GM12878 (cell line): Measurements from ENCODE around the gene THEM4. TPM values are rescaled to one million over a fixed set of nuclear protein-coding genes. Genes with fewer than 3 reads are reported as not detected.

Experiments
- ATAC-seq: fragments of 200-7000 bp; cut with Tn5 transposase; 3 replicates; pipeline ENCODE4 v1.9.1; 2020; ENCODE audit warnings: mild to moderate bottlenecking, moderate library complexity
- BruUV-seq: library from RNA; stranded (reverse); fragments of 400-500 nt; replicated peaks from 2 replicates; lab custom pipeline; 2021; lab: Mats Ljungman, UMichigan
- CTCF ChIA-PET: fragments of 300-600 bp; sonication (Branson Sonifier 250); formaldehyde crosslinking; extraction: SDS; loops from one replicate; lab custom pipeline; 2021; ENCODE audit warnings: inconsistent platforms; lab: Yijun Ruan, JAX
- POLR2A ChIA-PET: fragments of 350-600 bp; formaldehyde crosslinking; extraction: SDS; loops from one replicate; lab custom pipeline; 2021; ENCODE audit warnings: inconsistent platforms; lab: Charles Lee
- RAD21 ChIA-PET: fragments of 300-600 bp; sonication (Branson Sonifier 250); formaldehyde crosslinking; loops from one replicate; lab custom pipeline; 2023; ENCODE audit warnings: antibody characterized with exemption; ENCODE audit not compliant: unreplicated experiment; lab: Charles Lee
- SMC1A ChIA-PET: fragments of 300-600 bp; sonication (Branson Sonifier 250); formaldehyde crosslinking; loops from one replicate; lab custom pipeline; 2023; ENCODE audit not compliant: unreplicated experiment, uncharacterized antibody; lab: Charles Lee
- DNase-seq: peaks from one replicate; pipeline ENCODE4 v3.0.0-alpha.2; 2011; ENCODE audit warnings: low read depth, low spot score
- FAIRE-seq: peaks from 3 replicates; lab custom pipeline; 2011; peaks lifted over from hg19 to GRCh38; lab: Jason Lieb, UNC
- H2AFZ ChIP-seq: 2 replicates; pipeline ENCODE4 v1.6.0; 2011; ENCODE audit warnings: low read depth, low read length, control low read depth; ENCODE audit not compliant: control insufficient read depth
- H3K27ac ChIP-seq: 2 replicates; pipeline ENCODE4 v1.5.1; 2011; ENCODE audit warnings: control low read depth; ENCODE audit not compliant: control insufficient read depth, insufficient read depth
- H3K27me3 ChIP-seq, 2 experiments: replicated peaks in 1 of 2; 2 replicates each; pipeline versions ENCODE4 v1.6.0 to v1.6.1; 2011; ENCODE audit warnings: low read length in 1 of 2; ENCODE audit not compliant: control insufficient read depth in 2 of 2, insufficient read depth in 2 of 2
- H3K36me3 ChIP-seq, 2 experiments: 2 replicates each; pipeline ENCODE4 v1.5.1; 2011; ENCODE audit warnings: low read length in 1 of 2; ENCODE audit not compliant: control insufficient read depth in 2 of 2, insufficient read depth in 2 of 2
- H3K4me1 ChIP-seq: 2 replicates; pipeline ENCODE4 v1.6.1; 2011; ENCODE audit warnings: mild to moderate bottlenecking, low read length, moderate library complexity, mixed read lengths; ENCODE audit not compliant: control insufficient read depth, insufficient read depth
- H3K4me2 ChIP-seq: 2 replicates; pipeline ENCODE4 v1.6.0; 2011; ENCODE audit warnings: control low read depth; ENCODE audit not compliant: control insufficient read depth, insufficient read depth
- H3K4me3 ChIP-seq: fragments of 200-600 bp; sonication (generic); 2 replicates; pipeline ENCODE4 v1.5.1; 2016
- H3K79me2 ChIP-seq: 2 replicates; pipeline ENCODE4 v1.6.0; 2011; ENCODE audit warnings: low read length; ENCODE audit not compliant: control insufficient read depth, insufficient read depth
- H3K9ac ChIP-seq: 2 replicates; pipeline ENCODE4 v1.8.0; 2011; ENCODE audit warnings: low read length, control low read depth, mixed read lengths; ENCODE audit not compliant: control insufficient read depth, insufficient read depth
- H3K9me3 ChIP-seq: replicated peaks from 3 replicates; pipeline ENCODE4 v1.5.1; 2011; ENCODE audit warnings: mild to moderate bottlenecking, low read length; ENCODE audit not compliant: control insufficient read depth, insufficient read depth
- H4K20me1 ChIP-seq: 2 replicates; pipeline ENCODE4 v1.6.0; 2011; ENCODE audit not compliant: control insufficient read depth, insufficient read depth
- CEBPZ ChIP-seq: fragments of 150-350 bp; IDR thresholded peaks from 2 replicates; pipeline ENCODE4 v1.6.1; 2016; ENCODE audit warnings: low read depth, low read length
- SPI1 ChIP-seq: IDR thresholded peaks from 2 replicates; pipeline ENCODE4 v1.6.1; 2011; ENCODE audit warnings: low read depth, mild to moderate bottlenecking, low read length, moderate library complexity, borderline replicate concordance; ENCODE audit not compliant: insufficient read depth
- TBL1XR1 ChIP-seq: IDR thresholded peaks from 2 replicates; pipeline ENCODE4 v1.6.1; 2012; ENCODE audit warnings: low read depth, low read length, improper control_type of control experiment
- WGBS: methylation state at CpG from one replicate; pipeline ENCODE4 v1.1.6; 2016; ENCODE audit warnings: low lambda C conversion rate; ENCODE audit not compliant: insufficient replicate concordance, insufficient coverage; ENCODE audit errors: missing lambda C conversion rate; 5-methylcytosine and 5-hydroxymethylcytosine counted together
- in situ Hi-C: fragments of 300-500 bp; cut with MboI; formaldehyde crosslinking; loops from 9 replicates; pipeline ENCODE4 v1.14.3; 2018; ENCODE audit warnings: mixed read lengths
- intact Hi-C: fragments of 100-400 bp; cut with micrococcal nuclease; formaldehyde crosslinking; loops from one replicate; pipeline ENCODE4 v1.14.2; 2022; ENCODE audit not compliant: unreplicated experiment
- polyA plus RNA-seq, 11 experiments: library from polyadenylated mRNA; depleted of rRNA in 4 of 11; unstranded in 6 of 11; stranded (reverse) in 5 of 11; fragments of >200 nt; fragmentation: Nextera tagmentation in 4 of 11; fragmentation: Illumina TruSeq in 1 of 11; extraction: Ambion mirVana in 4 of 11; extraction: Trizol in 1 of 11; gene quantifications; 1 replicate in 1 of 11; 2 replicates in 10 of 11; pipeline versions ENCODE4 v1.2.1 to v1.2.3, GENCODE V29; 2011 to 2016; ENCODE audit warnings: inconsistent platforms in 2 of 11, missing spikeins in 2 of 11, low read depth in 1 of 11
- total RNA-seq, 4 experiments: library from RNA; depleted of rRNA in 3 of 4; stranded (reverse); fragments of >200 nt in 3 of 4; fragmentation: Illumina TruSeq in 1 of 4; extraction: Trizol in 1 of 4; gene quantifications; 2 replicates each; pipeline versions ENCODE4 v1.2.1 to v1.2.3, GENCODE V29; 2013 to 2021
- TF ChIP-seq, protein P1 (sequence below): IDR thresholded peaks from 2 replicates; pipeline ENCODE4 v1.6.1; 2012; ENCODE audit warnings: low read depth, low read length, improper control_type of control experiment

The THEM4 gene
- total and polyA plus RNA-seq, 10 of the 15 experiments (the other 5 are each of a cell fraction or from before 2014, with no cell fraction given), result 3.4 to 30.8 (median 17.9) TPM

DNA sequence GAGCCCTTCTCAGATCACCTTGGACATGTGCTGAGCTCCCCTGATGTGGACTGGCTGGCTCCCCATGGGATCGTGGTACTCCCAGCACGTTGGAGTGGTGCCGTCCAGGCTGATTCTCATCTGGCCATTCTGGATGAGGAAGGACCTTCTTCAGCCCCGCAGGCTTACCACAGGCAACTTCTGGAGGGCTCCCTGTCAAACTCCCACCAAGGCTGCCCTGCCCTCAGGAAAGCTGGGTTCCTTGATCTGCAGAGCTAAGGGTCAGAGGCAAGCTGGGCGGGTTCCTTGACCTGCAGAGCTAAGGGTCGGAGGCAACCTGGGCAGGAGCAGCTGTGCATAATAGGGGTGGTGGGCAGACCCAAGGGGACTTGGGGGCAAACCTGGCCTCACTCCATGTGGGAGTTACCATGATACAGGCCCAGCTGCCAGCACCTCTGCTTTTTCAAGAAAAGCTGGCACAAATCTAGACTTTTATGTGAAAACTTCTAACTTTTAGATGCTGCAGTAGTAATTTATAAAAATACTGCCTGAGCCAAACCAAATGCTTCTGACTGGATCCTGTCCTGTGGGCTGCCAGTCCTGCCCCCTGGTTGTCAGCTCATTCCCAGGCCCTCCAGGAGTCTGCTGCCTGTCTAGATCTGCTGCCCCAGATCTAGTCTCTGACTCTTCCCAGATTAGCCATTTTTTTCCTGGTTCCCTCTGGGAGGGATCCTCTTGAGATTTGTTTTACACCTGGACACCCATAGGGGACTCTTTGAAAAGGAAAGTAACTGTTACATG lies 50.2 kb downstream of the THEM4 start (continued):
- TF ChIP-seq CEBPZ, result no peak
- TF ChIP-seq TBL1XR1, result no peak

DNA sequence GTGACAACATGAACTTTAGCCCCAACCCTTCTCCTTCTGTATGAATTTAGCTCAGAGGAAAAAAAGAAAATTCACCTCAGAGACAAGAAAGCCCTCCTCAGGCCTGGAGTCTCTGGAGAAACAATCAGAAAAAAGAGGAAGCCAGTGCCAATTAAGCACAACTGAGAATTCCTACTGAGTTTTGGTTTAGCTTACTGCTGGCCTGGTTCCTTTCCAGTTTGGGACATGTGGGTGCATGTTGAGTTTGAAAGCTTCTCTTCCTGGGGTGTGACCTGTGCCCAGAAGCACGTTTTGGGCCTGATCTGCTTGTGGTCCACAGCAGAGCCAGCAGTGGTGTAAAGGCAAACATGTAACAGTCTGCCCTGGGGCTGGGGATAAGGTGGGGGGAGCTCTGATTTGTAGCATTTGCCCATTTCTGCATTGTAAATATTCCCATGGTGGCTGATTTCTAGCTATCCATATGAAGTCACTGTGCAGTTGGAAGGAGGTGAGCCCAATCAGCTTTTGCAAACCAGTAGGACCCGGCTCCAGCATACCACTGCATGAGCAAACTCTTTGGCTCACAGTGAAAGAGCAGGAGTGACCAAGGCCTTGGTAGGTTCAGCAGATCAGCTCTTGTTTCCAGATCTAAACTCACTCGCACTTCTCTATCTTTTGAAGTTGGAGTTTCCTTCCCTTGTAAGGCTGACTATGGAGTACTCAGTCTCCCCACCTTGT lies 51.1 kb downstream of the THEM4 start:
- TF ChIP-seq, protein P1, sequence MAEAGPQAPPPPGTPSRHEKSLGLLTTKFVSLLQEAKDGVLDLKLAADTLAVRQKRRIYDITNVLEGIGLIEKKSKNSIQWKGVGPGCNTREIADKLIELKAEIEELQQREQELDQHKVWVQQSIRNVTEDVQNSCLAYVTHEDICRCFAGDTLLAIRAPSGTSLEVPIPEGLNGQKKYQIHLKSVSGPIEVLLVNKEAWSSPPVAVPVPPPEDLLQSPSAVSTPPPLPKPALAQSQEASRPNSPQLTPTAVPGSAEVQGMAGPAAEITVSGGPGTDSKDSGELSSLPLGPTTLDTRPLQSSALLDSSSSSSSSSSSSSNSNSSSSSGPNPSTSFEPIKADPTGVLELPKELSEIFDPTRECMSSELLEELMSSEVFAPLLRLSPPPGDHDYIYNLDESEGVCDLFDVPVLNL, result no peak
- TF ChIP-seq SPI1, result peak; percentile 49; the same call in 1 of the 2 replicates
- ATAC-seq (no peak), DNase-seq (no peak), FAIRE-seq (no peak)
- CTCF ChIA-PET, result interaction anchor here (0.6 to 2.8 kb wide), 8 partner anchors 10 to 314 kb away, joined by 3 to 6 read pairs (median 4); partner anchors contain the start of gene THEM4
- H3K36me3 ChIP-seq, result no peaks in the 10 kb centered on the region
- BruUV-seq, result no TSS peak
- SMC1A ChIA-PET, result interaction anchor here (0.8 to 2.3 kb wide), 5 partner anchors 10 to 142 kb away, joined by 3 to 6 read pairs (median 5); partner anchors contain the start of gene C2CD4D
- H3K9ac ChIP-seq, result no peak overlapping the region
- no peak overlapping the region for H3K27ac ChIP-seq
- H3K79me2 ChIP-seq, result no peaks in the 10 kb centered on the region
- H3K9me3 ChIP-seq, result no peaks in the 10 kb centered on the region
- POLR2A ChIA-PET, result interaction anchor here (1.4 to 1.6 kb wide), 2 partner anchors 18 to 21 kb away, joined by 4 to 8 read pairs; partner anchors contain the start of gene C2CD4D
- H3K4me2 ChIP-seq, result no peak overlapping the region
- H4K20me1 ChIP-seq, result no peaks in the 10 kb centered on the region
- 29% methylated on average over 3 of the region's 3 CpGs for WGBS
- intact Hi-C loops (no loop called here), in situ Hi-C loops (no loop called here)
- peaks cover 9% of the 10 kb centered on the region for H3K4me1 ChIP-seq
- peaks cover 0 to 4% of the 10 kb centered on the region in 2 experiments; a peak in 2 of 4 replicates for H3K27me3 ChIP-seq
- H2AFZ ChIP-seq, result no peak overlapping the region
- no peak overlapping the region for H3K4me3 ChIP-seq
- RAD21 ChIA-PET, result interaction anchor here (0.6 to 2.7 kb wide), 7 partner anchors 12 to 453 kb away, joined by 3 to 10 read pairs (median 4); partner anchors contain the start of genes C2CD4D and MRPL9
